HepG2 (cell line): ENCODE results near the gene CCN2. TPM values are rescaled to one million over a fixed set of nuclear protein-coding genes. Genes with fewer than 3 reads are reported as not detected.

Source experiments
- ATF4 ChIP-seq, 2 experiments: fragments of 450-650 bp in 1 of 2; sonication (generic) in 1 of 2; formaldehyde crosslinking; IDR thresholded peaks; 2 replicates each; pipeline versions ENCODE4 v1.5.0 to v1.8.0; 2020 to 2022; ENCODE audit warnings: mild to moderate bottlenecking in 1 of 2, missing genetic modification reagents in 1 of 2
- FOXP1 ChIP-seq, 2 experiments: fragments of 450-650 bp in 1 of 2; IDR thresholded peaks; 2 replicates each; pipeline ENCODE4 v1.6.1; 2017 to 2018; ENCODE audit warnings: antibody characterized with exemption in 1 of 2
- GABPA ChIP-seq, 2 experiments: IDR thresholded peaks; 2 replicates each; pipeline ENCODE4 v1.6.1; 2011 to 2016; ENCODE audit warnings: low read depth in 2 of 2, low read length in 1 of 2, missing biosample characterization in 1 of 2, missing genetic modification characterization in 1 of 2
- HBP1 ChIP-seq: IDR thresholded peaks from 2 replicates; pipeline ENCODE4 v1.6.1; 2016; ENCODE audit warnings: low read depth, control low read depth
- HNRNPUL1 ChIP-seq: fragments of 200-400 bp; formaldehyde crosslinking; IDR thresholded peaks from 2 replicates; pipeline ENCODE4 v1.6.1; 2017; ENCODE audit warnings: low read depth, mild to moderate bottlenecking, low read length, moderate library complexity
- IRF9 ChIP-seq: sonication (generic); formaldehyde crosslinking; IDR thresholded peaks from 2 replicates; pipeline ENCODE4 v1.8.0; 2022; ENCODE audit warnings: missing genetic modification reagents, mild to moderate bottlenecking, borderline replicate concordance
- ISL2 ChIP-seq: sonication (generic); formaldehyde crosslinking; IDR thresholded peaks from 2 replicates; pipeline ENCODE4 v1.5.0; 2020; ENCODE audit warnings: missing genetic modification reagents
- KLF6 ChIP-seq: IDR thresholded peaks from 2 replicates; pipeline ENCODE4 v1.8.0; 2016; ENCODE audit warnings: missing biosample characterization, missing genetic modification reagents
- NCOA2 ChIP-seq: sonication (generic); formaldehyde crosslinking; IDR thresholded peaks from 2 replicates; pipeline ENCODE4 v1.8.0; 2022; ENCODE audit warnings: inconsistent platforms
- NFE2 ChIP-seq: sonication (generic); formaldehyde crosslinking; IDR thresholded peaks from 2 replicates; pipeline ENCODE4 v1.4.0; 2020; ENCODE audit warnings: missing genetic modification reagents
- NFKB2 ChIP-seq: sonication (generic); formaldehyde crosslinking; IDR thresholded peaks from 2 replicates; pipeline ENCODE4 v1.4.0; 2020; ENCODE audit warnings: missing genetic modification reagents, borderline replicate concordance
- PPARG ChIP-seq: conservative IDR thresholded peaks from 2 replicates; pipeline ENCODE4 v1.6.1; 2016; ENCODE audit warnings: missing biosample characterization, missing genetic modification reagents
- PRDM10 ChIP-seq: sonication (generic); formaldehyde crosslinking; IDR thresholded peaks from 2 replicates; pipeline ENCODE4 v1.4.0; 2020; ENCODE audit warnings: low read depth, missing genetic modification reagents
- PRPF4 ChIP-seq: fragments of 200-400 bp; formaldehyde crosslinking; IDR thresholded peaks from 2 replicates; pipeline ENCODE4 v1.6.1; 2016; ENCODE audit warnings: low read length, low read depth; ENCODE audit not compliant: poor library complexity, severe bottlenecking
- TEF ChIP-seq: sonication (generic); formaldehyde crosslinking; IDR thresholded peaks from 2 replicates; pipeline ENCODE4 v1.5.0; 2020; ENCODE audit warnings: missing genetic modification reagents
- ZBTB7A ChIP-seq: sonication (generic); formaldehyde crosslinking; IDR thresholded peaks from 2 replicates; pipeline ENCODE4 v1.8.0; 2022; ENCODE audit warnings: mild to moderate bottlenecking, missing genetic modification reagents
- ZFP36L1 ChIP-seq: sonication (generic); formaldehyde crosslinking; IDR thresholded peaks from 2 replicates; pipeline ENCODE4 v1.8.0; 2022; ENCODE audit warnings: mild to moderate bottlenecking, missing genetic modification reagents, moderate library complexity
- ZNF224 ChIP-seq: sonication (generic); formaldehyde crosslinking; IDR thresholded peaks from 2 replicates; pipeline ENCODE4 v1.5.0; 2020; ENCODE audit warnings: mild to moderate bottlenecking, missing genetic modification reagents
- ZNF567 ChIP-seq: sonication (generic); formaldehyde crosslinking; IDR thresholded peaks from 2 replicates; pipeline ENCODE4 v1.8.1; 2023; ENCODE audit warnings: mild to moderate bottlenecking, missing genetic modification reagents, borderline replicate concordance
- ZNF644 ChIP-seq: IDR thresholded peaks from 2 replicates; pipeline ENCODE4 v1.6.1; 2016; ENCODE audit warnings: low read depth
- ZNF724P ChIP-seq: sonication (generic); formaldehyde crosslinking; IDR thresholded peaks from 2 replicates; pipeline ENCODE4 v1.8.0; 2022; ENCODE audit warnings: missing genetic modification reagents, borderline replicate concordance
- polyA plus RNA-seq, 8 experiments: library from polyadenylated mRNA; depleted of rRNA in 3 of 8; stranded (reverse) in 7 of 8; unstranded in 1 of 8; fragments of >200 nt; fragmentation: Illumina TruSeq in 4 of 8; extraction: Trizol in 4 of 8; gene quantifications; 2 replicates each; pipeline versions ENCODE4 v1.2.1 to v1.2.3, GENCODE V29; 2011 to 2016; ENCODE audit warnings: low read depth in 4 of 8, missing spikeins in 1 of 8, mixed read lengths in 1 of 8; ENCODE audit not compliant: insufficient read depth in 1 of 8
- total RNA-seq, 5 experiments: library from RNA; depleted of rRNA; stranded (reverse); fragments of >200 nt; fragmentation: Illumina TruSeq; extraction: Trizol; gene quantifications; 2 replicates each; pipeline ENCODE4 v1.2.3, GENCODE V29; 2016; ENCODE audit warnings: low read depth in 1 of 5

CCN2 gene
- total and polyA plus RNA-seq, 2 of the 13 experiments (the other 11 are each of a cell fraction or from before 2014, with no cell fraction given), result 34.7 to 316 TPM

- TF ChIP-seq PRDM10 (CRISPR knock-in tag), result peak; percentile 85
- TF ChIP-seq ISL2, result peak; percentile 94
- TF ChIP-seq ATF4 (CRISPR knock-in tag; IDR thresholded peaks at IDR 0.05), result peak in 1 of 2 experiments; percentile 66; a peak in 2 of 4 replicates
- no peak for TF ChIP-seq TEF
- TF ChIP-seq PPARG (CRISPR knock-in tag), result peak; percentile 95
- peak; percentile 13 for TF ChIP-seq ZFP36L1
- no peak for TF ChIP-seq NFKB2 (CRISPR knock-in tag)
- TF ChIP-seq ZNF224 (CRISPR knock-in tag), result 0 out of 2 replicates have a peak, but pooled peaks have one; percentile 40
- no peak for TF ChIP-seq ZBTB7A (CRISPR knock-in tag)
- peak; percentile 97; the same call in 1 of the 2 replicates for TF ChIP-seq ZNF567 (CRISPR knock-in tag)
- TF ChIP-seq PRPF4, result no peak
- peak; percentile 100 for TF ChIP-seq ZNF644
- no peak for TF ChIP-seq FOXP1 (IDR thresholded peaks at IDR 0.05)
- TF ChIP-seq FOXP1 (CRISPR knock-in tag; IDR thresholded peaks at IDR 0.05), result peak; percentile 93
- no peak for TF ChIP-seq HNRNPUL1
- peak; percentile 98 for TF ChIP-seq NCOA2 (CRISPR knock-in tag)
- no peak for TF ChIP-seq ZNF724P (CRISPR knock-in tag)
- TF ChIP-seq KLF6 (CRISPR knock-in tag), result peak; percentile 73; the same call in 1 of the 2 replicates
- peak; percentile 87; the same call in 1 of the 2 replicates for TF ChIP-seq IRF9 (CRISPR knock-in tag)
- peak; percentile 29; the same call in 1 of the 2 replicates for TF ChIP-seq HBP1 (CRISPR knock-in tag)
- TF ChIP-seq GABPA (IDR thresholded peaks at IDR 0.05; ENCODE audit: low read depth, low read length), result no peak
- peak; percentile 58 for TF ChIP-seq GABPA (CRISPR knock-in tag; IDR thresholded peaks at IDR 0.05; ENCODE audit: low read depth)
- TF ChIP-seq NFE2 (CRISPR knock-in tag), result no peak; the same call in 1 of the 2 replicates
Measured at GRCh38 chr6:131958542-131959470, 7.6 kb upstream of the CCN2 start (continued).
